K562 (cell line): ENCODE measurements around the gene PARD3.

Experiments
- CGGBP1 ChIP-seq: fragments of 250-450 bp; sonication (Bioruptor Pico); IDR thresholded peaks from 2 replicates; pipeline ENCODE4 v1.9.0; 2021; ENCODE audit warnings: mild to moderate bottlenecking
- CTCF ChIP-seq, 3 experiments: IDR thresholded peaks in 2 of 3; conservative IDR thresholded peaks in 1 of 3; 2 replicates each; pipeline ENCODE4 v1.5.1; 2011 to 2012; ENCODE audit warnings: low read length in 3 of 3, mild to moderate bottlenecking in 3 of 3, control low read depth in 2 of 3, improper control_type of control experiment in 1 of 3, inconsistent platforms in 1 of 3, low read depth in 1 of 3, mixed read lengths in 1 of 3, moderate library complexity in 1 of 3; ENCODE audit not compliant: insufficient read depth in 2 of 3
- ESRRA ChIP-seq: fragments of 450-650 bp; IDR thresholded peaks from 2 replicates; pipeline ENCODE4 v1.6.1; 2014; ENCODE audit warnings: low read depth, mild to moderate bottlenecking, moderate library complexity, borderline replicate concordance
- KAT2B ChIP-seq: IDR thresholded peaks from one replicate; pipeline ENCODE4 v1.6.1; 2012; ENCODE audit warnings: low read depth, mild to moderate bottlenecking, control low read depth, inconsistent platforms, low read length, moderate library complexity
- LEF1 ChIP-seq: fragments of 450-650 bp; IDR thresholded peaks from 2 replicates; pipeline ENCODE4 v1.6.1; 2016; ENCODE audit warnings: mild to moderate bottlenecking
- NFYB ChIP-seq: IDR thresholded peaks from 2 replicates; pipeline ENCODE4 v1.6.1; 2011; ENCODE audit warnings: mild to moderate bottlenecking, moderate library complexity; ENCODE audit not compliant: insufficient read length; ENCODE audit errors: extremely low read depth
- ZBTB26 ChIP-seq: fragments of 450-650 bp; formaldehyde crosslinking; IDR thresholded peaks from 2 replicates; pipeline ENCODE4 v1.4.0; 2022; ENCODE audit warnings: missing genetic modification characterization
- ZC3H11A ChIP-seq: IDR thresholded peaks from 2 replicates; pipeline ENCODE4 v1.6.1; 2012; ENCODE audit warnings: low read depth, low read length, improper control_type of control experiment
- ZNF280B ChIP-seq: fragments of 250-450 bp; sonication (Bioruptor Pico); IDR thresholded peaks from 2 replicates; pipeline ENCODE4 v1.5.1; 2021; ENCODE audit warnings: mild to moderate bottlenecking

GRCh38 chr10:34188221-34188620 lies 626.9 kb downstream of the PARD3 start:
- no peak for TF ChIP-seq NFYB
- TF ChIP-seq ZBTB26 = no peak
- no peak for TF ChIP-seq ZC3H11A
- TF ChIP-seq CTCF (IDR thresholded peaks at IDR 0.05 in 2 of 3, conservative IDR thresholded peaks at IDR 0.05 in 1 of 3; ENCODE audit: insufficient read depth in 2 of 3, low read depth in 1 of 3, low read length in 3 of 3) = no peak
- TF ChIP-seq ZNF280B (CRISPR knock-in tag) = no peak
- no peak for TF ChIP-seq ESRRA
- no peak for TF ChIP-seq CGGBP1
- no peak for TF ChIP-seq LEF1
- TF ChIP-seq KAT2B = no peak
